ENCODE results near the gene GATC. TPM values are rescaled to one million over a fixed set of nuclear protein-coding genes. Genes with fewer than 3 reads are reported as not detected.

GATC gene
- total RNA-seq, 1 donor from 2014 or later = 35.2 TPM

GRCh38 chr12:120466560-120467315 is 20.5 kb downstream of the GATC start:
- Mint-ChIP-seq H3K9me3 (no peaks in the 10 kb centered on the region), H3K27me3 (no peaks in the 10 kb centered on the region), H3K27ac (no peak overlapping the region), H3K36me3 (ENCODE audit: low read depth) (peaks cover 56% of the 10 kb centered on the region), H3K4me3 (no peak overlapping the region), H3K4me1 (peaks cover 33% of the 10 kb centered on the region)
- intact Hi-C loops (cut with micrococcal nuclease) = loop anchor here (1.0 kb wide), 2 partner anchors 110 to 141 kb away; no protein-coding TSS in a partner anchor
- CTCF ChIA-PET = interaction anchor here (0.7 to 2.1 kb wide), 4 partner anchors 14 to 112 kb away, joined by 3 to 6 read pairs (median 4); no protein-coding TSS in a partner anchor
- POLR2A ChIA-PET = interaction anchor here (0.6 to 3.5 kb wide), 3 partner anchors 31 to 266 kb away, joined by 3 to 39 read pairs (median 3); partner anchors contain the start of genes RNU4-1, RNU4-2 and RPLP0
- no peak for TF ChIP-seq CTCF (IDR thresholded peaks at IDR 0.05)
- DNase-seq = no peak
- ATAC-seq (ENCODE audit: low read depth) = no peak

GRCh38 chr12:120467439-120467838 is 21.2 kb downstream of the GATC start:
- intact Hi-C loops (cut with micrococcal nuclease) = no loop called here
- Mint-ChIP-seq H3K4me1 (peaks cover 33% of the 10 kb centered on the region), H3K27ac (no peak overlapping the region), H3K27me3 (no peaks in the 10 kb centered on the region), H3K9me3 (no peaks in the 10 kb centered on the region), H3K4me3 (peak overlapping the region; percentile 90), H3K36me3 (ENCODE audit: low read depth) (peaks cover 49% of the 10 kb centered on the region)
- no peak for ATAC-seq (ENCODE audit: low read depth)
- ChIA-PET CTCF (interaction anchor here (1.0 to 2.1 kb wide), 5 partner anchors 14 to 239 kb away, joined by 4 to 6 read pairs (median 4); no protein-coding TSS in a partner anchor), POLR2A (interaction anchor here (0.5 to 3.5 kb wide), 6 partner anchors 20 to 267 kb away, joined by 3 to 54 read pairs (median 9); partner anchors contain the start of genes DYNLL1, POP5, RNU4-1 and RNU4-2)
- no peak for TF ChIP-seq CTCF (IDR thresholded peaks at IDR 0.05)
- no peak for DNase-seq

DNA sequence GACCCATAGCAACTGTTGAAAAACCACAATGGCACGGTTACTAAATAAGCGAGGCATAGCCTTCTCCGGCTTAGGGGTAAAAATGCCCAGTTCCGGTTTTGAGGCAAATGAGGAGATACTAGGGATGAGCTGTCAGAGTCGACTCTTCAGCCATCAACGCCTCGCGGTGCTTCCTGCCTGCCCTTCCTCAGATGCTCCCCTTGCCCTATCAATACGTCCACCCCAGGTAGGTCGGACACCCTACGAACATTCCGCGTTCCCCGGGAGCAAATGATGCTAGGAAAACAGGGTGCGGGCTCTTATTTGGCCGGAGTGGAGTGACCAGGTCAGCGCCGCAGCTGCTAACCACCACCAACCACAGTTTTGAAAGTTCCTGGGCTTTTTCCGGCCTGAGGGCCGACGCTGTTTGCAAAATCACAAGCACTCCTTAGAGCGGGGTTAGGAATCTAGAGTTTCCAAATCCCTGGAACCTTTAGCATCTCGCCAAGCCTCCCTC is 22.1 kb downstream of the GATC start:
- Mint-ChIP-seq H3K4me1 (peaks cover 33% of the 10 kb centered on the region), H3K4me3 (peak overlapping the region; percentile 90), H3K27me3 (no peaks in the 10 kb centered on the region), H3K27ac (peak overlapping the region; percentile 86), H3K9me3 (no peaks in the 10 kb centered on the region), H3K36me3 (ENCODE audit: low read depth) (peaks cover 40% of the 10 kb centered on the region)
- ChIA-PET POLR2A (interaction anchor here (0.5 to 3.5 kb wide), 17 partner anchors 10 to 1323 kb away, joined by 3 to 54 read pairs (median 7); partner anchors contain the start of genes COQ5, COX6A1, DYNLL1 and POP5), CTCF (interaction anchor here (1.0 to 2.7 kb wide), 6 partner anchors 9 to 240 kb away, joined by 4 to 16 read pairs (median 6); partner anchors contain the start of genes COX6A1 and DYNLL1)
- intact Hi-C loops (cut with micrococcal nuclease) = loop anchor here (2.0 kb wide), 2 partner anchors 14 to 22 kb away; partner anchors contain the start of genes GATC and TRIAP1
- no peak for TF ChIP-seq CTCF (IDR thresholded peaks at IDR 0.05)
- ATAC-seq (ENCODE audit: low read depth) (no peak), DNase-seq (peak; percentile 21)

GRCh38 chr12:120468821-120469449 is 22.7 kb downstream of the GATC start:
- H3K27ac Mint-ChIP-seq = peak overlapping the region; percentile 86
- no peak for TF ChIP-seq CTCF (IDR thresholded peaks at IDR 0.05)
- H3K4me1 Mint-ChIP-seq = peaks cover 33% of the 10 kb centered on the region
- ATAC-seq (ENCODE audit: low read depth) (peak; percentile 66), DNase-seq (no peak)
- no peaks in the 10 kb centered on the region for H3K9me3 Mint-ChIP-seq
- ChIA-PET POLR2A (interaction anchor here (0.6 to 3.5 kb wide), 23 partner anchors 10 to 1322 kb away, joined by 3 to 54 read pairs (median 5); partner anchors contain the start of genes ACADS, COQ5, COX6A1 and DYNLL1), CTCF (interaction anchor here (1.2 to 2.7 kb wide), 6 partner anchors 10 to 63 kb away, joined by 4 to 16 read pairs (median 6); partner anchors contain the start of genes COX6A1 and DYNLL1)
- peaks cover 34% of the 10 kb centered on the region for H3K36me3 Mint-ChIP-seq (ENCODE audit: low read depth)
- H3K4me3 Mint-ChIP-seq = peak overlapping the region; percentile 90
- intact Hi-C loops (cut with micrococcal nuclease) = loop anchor here (1.0 to 2.0 kb wide), 6 partner anchors 14 to 112 kb away; partner anchors contain the start of genes GATC, POP5, RNF10 and TRIAP1
- no peaks in the 10 kb centered on the region for H3K27me3 Mint-ChIP-seq

Measured in activated B cell treated with CpG ODN at 0.5 μM for 24 hours (primary cell).